Lung (tissue), 12 donors: Measurements from ENCODE around the gene TOX2. TPM values are rescaled to one million over a fixed set of nuclear protein-coding genes. Genes with fewer than 3 reads are reported as not detected.

Experiments used
- ATAC-seq: fragments of 200-7000 bp; cut with Tn5 transposase; one replicate; pipeline ENCODE4 v1.9.1; 2020; ENCODE audit warnings: moderate number of reproducible peaks; ENCODE audit not compliant: insufficient read depth, low FRiP score
- DNase-seq, 3 donors: peaks; one replicate each; pipeline ENCODE4 v3.0.0-alpha.2; 2013 to 2017
- H3K27ac ChIP-seq, 2 donors: one replicate each; pipeline ENCODE4 v1.5.1; 2013; ENCODE audit warnings: mild to moderate bottlenecking in 2 of 2, moderate library complexity in 2 of 2, control low read depth in 1 of 2, inconsistent platforms in 1 of 2, low read depth in 1 of 2, low read length in 1 of 2
- H3K27me3 ChIP-seq, 3 donors: one replicate each; pipeline ENCODE4 v1.5.1; 2013; ENCODE audit warnings: low read length in 2 of 3; ENCODE audit not compliant: control insufficient read depth in 3 of 3, insufficient read depth in 3 of 3
- H3K36me3 ChIP-seq, 4 donors: one replicate each; pipeline ENCODE4 v1.5.1; 2013; ENCODE audit warnings: low read length in 4 of 4, mild to moderate bottlenecking in 1 of 4, moderate library complexity in 1 of 4; ENCODE audit not compliant: control insufficient read depth in 4 of 4, insufficient read depth in 4 of 4
- H3K4me1 ChIP-seq, 5 donors: one replicate each; pipeline ENCODE4 v1.5.1; 2013; ENCODE audit warnings: low read length in 5 of 5, mild to moderate bottlenecking in 2 of 5, moderate library complexity in 1 of 5; ENCODE audit not compliant: control insufficient read depth in 5 of 5, insufficient read depth in 5 of 5
- H3K4me3 ChIP-seq: one replicate; pipeline ENCODE4 v1.5.1; 2013; ENCODE audit warnings: mild to moderate bottlenecking, control low read depth, moderate library complexity
- H3K9ac ChIP-seq, 2 donors: one replicate each; pipeline ENCODE4 v1.5.1; 2013; ENCODE audit warnings: low read length in 2 of 2, control low read depth in 1 of 2; ENCODE audit not compliant: insufficient read depth in 1 of 2
- H3K9me3 ChIP-seq, 4 donors: one replicate each; pipeline ENCODE4 v1.5.1; 2013; ENCODE audit warnings: low read length in 3 of 4, mild to moderate bottlenecking in 1 of 4, moderate library complexity in 1 of 4; ENCODE audit not compliant: control insufficient read depth in 4 of 4, insufficient read depth in 3 of 4
- CTCF ChIP-seq: IDR thresholded peaks from 2 replicates; pipeline ENCODE4 v1.5.1; 2012; ENCODE audit warnings: mild to moderate bottlenecking; ENCODE audit errors: control extremely low read depth, extremely low read depth
- WGBS, 2 donors: extraction: QIAGEN DNeasy Blood & Tissue Kit; methylation state at CpG; one replicate each; pipeline ENCODE4 v1.1.7; 2013; 5-methylcytosine and 5-hydroxymethylcytosine counted together
- polyA plus RNA-seq, 2 donors: library from polyadenylated mRNA; stranded (reverse); fragments of 200-250 nt; gene quantifications; one replicate each; pipeline ENCODE4 v1.2.1, GENCODE V29; 2013
- total RNA-seq, 2 donors: library from RNA; depleted of rRNA in 1 of 2; stranded (reverse); fragments of >200 nt in 1 of 2; gene quantifications; one replicate each; pipeline ENCODE4 v1.2.1, GENCODE V29; 2014 to 2021
- donor health status: control.
- donor health status: control.
- donor health status: Bipolar disorder and iron deficiency.
- donor health status: healthy.
- donor health status: DM: yes; HTN: yes; CAD: no.

The TOX2 gene
- total and polyA plus RNA-seq, 4 donors: 12.0 to 25.5 (median 16.6) TPM

- Histone ChIP-seq H3K9me3 (peaks cover 0 to 6% (median 0%) of the 10 kb centered on the region in 4 donors), H3K27ac (no peak overlapping the region), H3K27me3 (peaks cover 0 to 2% (median 0%) of the 10 kb centered on the region in 3 donors), H3K4me3 (no peak overlapping the region), H3K36me3 (no peaks in the 10 kb centered on the region), H3K9ac (no peak overlapping the region), H3K4me1 (peaks cover 0 to 2% (median 0%) of the 10 kb centered on the region in 5 donors)
- WGBS, 2 donors: 85 to 87% methylated on average over 7 of the region's 7 CpGs
- TF ChIP-seq CTCF: no peak
- ATAC-seq (no peak), DNase-seq (no peak)
Measured at GRCh38 chr20:44028003-44028730, 113.5 kb downstream of the TOX2 start.

- 63 to 73% methylated on average over 14 of the region's 14 CpGs for whole genome bisulfite sequencing, 2 donors
Measured at GRCh38 chr20:44028868-44029847, 114.5 kb downstream of the TOX2 start.

GRCh38 chr20:44029848-44030230 lies 115.2 kb downstream of the TOX2 start:
- DNase-seq (no peak), ATAC-seq (no peak)
- no peak overlapping the region for H3K4me3 ChIP-seq
- peaks cover 0 to 2% (median 0%) of the 10 kb centered on the region in 3 donors for H3K27me3 ChIP-seq
- no peak overlapping the region for H3K9ac ChIP-seq
- peaks cover 0 to 3% (median 0%) of the 10 kb centered on the region in 4 donors for H3K9me3 ChIP-seq
- no peak overlapping the region for H3K27ac ChIP-seq
- 90 to 91% methylated on average over 4 of the region's 4 CpGs for WGBS, 2 donors
- TF ChIP-seq CTCF: no peak
- peaks cover 0 to 2% (median 0%) of the 10 kb centered on the region in 5 donors for H3K4me1 ChIP-seq
- peaks cover 0 to 5% (median 0%) of the 10 kb centered on the region in 4 donors for H3K36me3 ChIP-seq

More at GRCh38 chr20:44028868-44029847, 114.5 kb downstream of the TOX2 start:
- peaks cover 0 to 3% (median 0%) of the 10 kb centered on the region in 4 donors for H3K9me3 ChIP-seq
- ATAC-seq (no peak), DNase-seq (no peak)
- TF ChIP-seq CTCF: no peak
- no peaks in the 10 kb centered on the region for H3K36me3 ChIP-seq
- peaks cover 0 to 2% (median 0%) of the 10 kb centered on the region in 5 donors for H3K4me1 ChIP-seq
- H3K9ac ChIP-seq: no peak overlapping the region
- H3K27ac ChIP-seq: no peak overlapping the region
- no peak overlapping the region for H3K4me3 ChIP-seq
- H3K27me3 ChIP-seq: peaks cover 0 to 2% (median 0%) of the 10 kb centered on the region in 3 donors
